SK-N-SH (cell line): ENCODE data around the gene SV2A. TPM values are rescaled to one million over a fixed set of nuclear protein-coding genes. Genes with fewer than 3 reads are reported as not detected.

Source experiments
- CTCF ChIA-PET: fragments of 300-600, 350-600 bp; formaldehyde crosslinking; extraction: SDS; loops from one replicate; lab custom pipeline; 2021; lab: Yijun Ruan, JAX
- POLR2A ChIA-PET: fragments of 350-600 bp; sonication (Branson Sonifier 250); formaldehyde crosslinking; extraction: SDS; loops from one replicate; lab custom pipeline; 2020; ENCODE audit warnings: antibody characterized with exemption, inconsistent platforms; lab: Yijun Ruan, JAX
- DNase-seq: peaks from one replicate; pipeline ENCODE4 v3.0.0; 2012
- H2AFZ ChIP-seq: fragments of 200-600 bp; sonication (generic); 2 replicates; pipeline ENCODE4 v1.8.1; 2016; ENCODE audit warnings: antibody characterized with exemption, mild to moderate bottlenecking, low read depth
- H3F3A ChIP-seq: fragments of 200-600 bp; sonication (generic); replicated peaks from 2 replicates; pipeline ENCODE3; 2016; ENCODE audit warnings: antibody characterized with exemption, mild to moderate bottlenecking; ENCODE audit not compliant: insufficient read depth
- H3K27ac ChIP-seq, 2 experiments: fragments of 200-500 bp in 1 of 2; fragments of 200-600 bp in 1 of 2; sonication (Bioruptor generic) in 1 of 2; sonication (generic), shearing (Covaris generic) in 1 of 2; 2 replicates each; pipeline versions ENCODE4 v1.5.1 to v1.6.1; 2014 to 2016; ENCODE audit warnings: low read depth in 2 of 2, inconsistent platforms in 1 of 2, low read length in 1 of 2, mild to moderate bottlenecking in 1 of 2, mixed read lengths in 1 of 2
- H3K27me3 ChIP-seq: fragments of 200-600 bp; sonication (generic), shearing (Covaris generic); 2 replicates; pipeline ENCODE4 v1.6.1; 2016; ENCODE audit warnings: mixed run types; ENCODE audit not compliant: insufficient read depth
- H3K36me3 ChIP-seq, 2 experiments: fragments of 200-500 bp in 1 of 2; fragments of 200-600 bp in 1 of 2; sonication (Bioruptor generic) in 1 of 2; sonication (generic) in 1 of 2; replicated peaks in 1 of 2; 2 replicates each; pipeline versions ENCODE3 to v1.5.1; 2014 to 2016; ENCODE audit warnings: low read length in 1 of 2, mild to moderate bottlenecking in 1 of 2; ENCODE audit not compliant: insufficient read depth in 2 of 2, control insufficient read depth in 1 of 2
- H3K4me1 ChIP-seq, 2 experiments: fragments of 200-500 bp in 1 of 2; fragments of 200-600 bp in 1 of 2; sonication (Bioruptor generic) in 1 of 2; sonication (generic), shearing (Covaris generic) in 1 of 2; 2 replicates each; pipeline versions ENCODE4 v1.5.1 to v1.6.1; 2014 to 2016; ENCODE audit warnings: low read depth in 1 of 2, low read length in 1 of 2, mixed run types in 1 of 2; ENCODE audit not compliant: insufficient read depth in 2 of 2, control insufficient read depth in 1 of 2
- H3K4me2 ChIP-seq: fragments of 200-600 bp; sonication (generic), shearing (Covaris generic); 2 replicates; pipeline ENCODE4 v1.6.1; 2017; ENCODE audit warnings: mixed run types
- H3K4me3 ChIP-seq, 2 experiments: fragments of 200-500 bp in 1 of 2; fragments of 200-600 bp in 1 of 2; sonication (Bioruptor generic) in 1 of 2; sonication (generic), shearing (Covaris generic) in 1 of 2; 2 replicates each; pipeline versions ENCODE4 v1.5.1 to v1.8.1; 2014 to 2016; ENCODE audit warnings: low read depth in 2 of 2, inconsistent platforms in 1 of 2, low read length in 1 of 2, mild to moderate bottlenecking in 1 of 2, mixed read lengths in 1 of 2, moderate library complexity in 1 of 2
- H3K79me2 ChIP-seq: fragments of 200-600 bp; sonication (generic); 2 replicates; pipeline ENCODE4 v1.8.1; 2017; ENCODE audit warnings: mild to moderate bottlenecking; ENCODE audit not compliant: insufficient read depth
- H3K9ac ChIP-seq: fragments of 200-600 bp; sonication (generic); 2 replicates; pipeline ENCODE4 v1.6.1; 2017; ENCODE audit warnings: mixed run types
- H3K9me2 ChIP-seq: fragments of 200-600 bp; sonication (generic); 2 replicates; pipeline ENCODE4 v1.6.1; 2017; ENCODE audit warnings: mixed run types
- H3K9me3 ChIP-seq: fragments of 200-600 bp; sonication (generic); 2 replicates; pipeline ENCODE4 v1.6.1; 2017; ENCODE audit warnings: mixed run types, mild to moderate bottlenecking, moderate library complexity
- H4K20me1 ChIP-seq: fragments of 200-600 bp; sonication (generic); 2 replicates; pipeline ENCODE4 v1.6.1; 2017; ENCODE audit warnings: mild to moderate bottlenecking, mixed run types; ENCODE audit not compliant: insufficient read depth
- CHD2 ChIP-seq: fragments of 150-350 bp; IDR thresholded peaks from 2 replicates; pipeline ENCODE4 v1.6.1; 2018; ENCODE audit warnings: low read length; ENCODE audit not compliant: partially characterized antibody
- ELF1 ChIP-seq: IDR thresholded peaks from 2 replicates; pipeline ENCODE4 v1.4.0; 2012
- EP300 ChIP-seq, 2 experiments: IDR thresholded peaks; 2 replicates each; pipeline versions ENCODE4 v1.4.0 to v1.6.1; 2012; ENCODE audit warnings: borderline replicate concordance in 1 of 2, low read depth in 1 of 2, low read length in 1 of 2
- EZH2phosphoT487 ChIP-seq: fragments of 200-600 bp; sonication (generic); IDR thresholded peaks from 2 replicates; pipeline ENCODE4 v1.6.1; 2017; ENCODE audit warnings: low read depth, mixed run types, mild to moderate bottlenecking, antibody characterized with exemption, moderate library complexity, borderline replicate concordance
- FOSL2 ChIP-seq: IDR thresholded peaks from 2 replicates; pipeline ENCODE4 v1.4.0; 2012; ENCODE audit warnings: low read depth, mild to moderate bottlenecking, moderate library complexity, borderline replicate concordance
- GABPA ChIP-seq: IDR thresholded peaks from 2 replicates; pipeline ENCODE4 v1.4.0; 2012; ENCODE audit warnings: low read depth, mild to moderate bottlenecking
- JUND ChIP-seq: IDR thresholded peaks from 2 replicates; pipeline ENCODE4 v1.4.0; 2012
- MEF2A ChIP-seq: IDR thresholded peaks from 2 replicates; pipeline ENCODE4 v1.4.0; 2012; ENCODE audit warnings: low read depth, borderline replicate concordance
- MXI1 ChIP-seq: IDR thresholded peaks from 2 replicates; pipeline ENCODE4 v1.6.1; 2012; ENCODE audit warnings: mild to moderate bottlenecking, low read depth, low read length, improper control_type of control experiment
- NRF1 ChIP-seq: IDR thresholded peaks from 2 replicates; pipeline ENCODE4 v1.6.1; 2012; ENCODE audit warnings: low read depth, mild to moderate bottlenecking, low read length
- POLR2AphosphoS5 ChIP-seq: IDR thresholded peaks from 2 replicates; pipeline ENCODE4 v1.6.1; 2012; ENCODE audit warnings: low read depth, low read length
- RCOR1 ChIP-seq: fragments of 150-350 bp; IDR thresholded peaks from 2 replicates; pipeline ENCODE4 v1.6.1; 2017; ENCODE audit warnings: antibody characterized with exemption, low read length
- RXRA ChIP-seq: IDR thresholded peaks from 2 replicates; pipeline ENCODE4 v1.4.0; 2012; ENCODE audit warnings: low read depth, mild to moderate bottlenecking, borderline replicate concordance
- SIN3A ChIP-seq: IDR thresholded peaks from 2 replicates; pipeline ENCODE4 v1.6.1; 2012; ENCODE audit warnings: low read depth, mild to moderate bottlenecking, low read length, moderate library complexity, borderline replicate concordance
- SMC3 ChIP-seq: IDR thresholded peaks from 2 replicates; pipeline ENCODE4 v1.6.1; 2012; ENCODE audit warnings: low read depth, low read length, improper control_type of control experiment
- TAF1 ChIP-seq: IDR thresholded peaks from 2 replicates; pipeline ENCODE4 v1.6.1; 2012; ENCODE audit warnings: low read depth, mild to moderate bottlenecking, low read length, moderate library complexity, borderline replicate concordance
- USF2 ChIP-seq: fragments of 150-350 bp; IDR thresholded peaks from 2 replicates; pipeline ENCODE4 v1.6.1; 2017; ENCODE audit warnings: antibody characterized with exemption, low read length, low read depth, borderline replicate concordance
- YY1 ChIP-seq: IDR thresholded peaks from 2 replicates; pipeline ENCODE4 v1.4.0; 2012; ENCODE audit warnings: low read depth, mild to moderate bottlenecking
- WGBS: methylation state at CpG from one replicate; pipeline ENCODE4 v1.1.6; 2017; ENCODE audit warnings: low lambda C conversion rate; 5-methylcytosine and 5-hydroxymethylcytosine counted together
- polyA plus RNA-seq, 3 experiments: library from polyadenylated mRNA; depleted of rRNA; stranded (reverse); fragments of >200 nt; gene quantifications; 2 replicates each; pipeline ENCODE4 v1.2.3, GENCODE V29; 2012
- TF ChIP-seq, protein P1 (sequence below): IDR thresholded peaks from 2 replicates; pipeline ENCODE4 v1.4.0; 2012; ENCODE audit warnings: low read depth, borderline replicate concordance
- TF ChIP-seq, protein P2 (sequence below): IDR thresholded peaks from 2 replicates; pipeline ENCODE4; 2012
- TF ChIP-seq, protein P3 (sequence below): IDR thresholded peaks from 2 replicates; pipeline ENCODE4 v1.4.0; 2012; ENCODE audit warnings: low read depth
- TF ChIP-seq, protein P4 (sequence below): IDR thresholded peaks from 2 replicates; pipeline ENCODE4 v1.4.0; 2012; ENCODE audit warnings: low read depth, borderline replicate concordance

The SV2A gene
- polyA plus RNA-seq, 1 of the 3 experiments (the other 2 are of a cell fraction) = 22.7 TPM

DNA sequence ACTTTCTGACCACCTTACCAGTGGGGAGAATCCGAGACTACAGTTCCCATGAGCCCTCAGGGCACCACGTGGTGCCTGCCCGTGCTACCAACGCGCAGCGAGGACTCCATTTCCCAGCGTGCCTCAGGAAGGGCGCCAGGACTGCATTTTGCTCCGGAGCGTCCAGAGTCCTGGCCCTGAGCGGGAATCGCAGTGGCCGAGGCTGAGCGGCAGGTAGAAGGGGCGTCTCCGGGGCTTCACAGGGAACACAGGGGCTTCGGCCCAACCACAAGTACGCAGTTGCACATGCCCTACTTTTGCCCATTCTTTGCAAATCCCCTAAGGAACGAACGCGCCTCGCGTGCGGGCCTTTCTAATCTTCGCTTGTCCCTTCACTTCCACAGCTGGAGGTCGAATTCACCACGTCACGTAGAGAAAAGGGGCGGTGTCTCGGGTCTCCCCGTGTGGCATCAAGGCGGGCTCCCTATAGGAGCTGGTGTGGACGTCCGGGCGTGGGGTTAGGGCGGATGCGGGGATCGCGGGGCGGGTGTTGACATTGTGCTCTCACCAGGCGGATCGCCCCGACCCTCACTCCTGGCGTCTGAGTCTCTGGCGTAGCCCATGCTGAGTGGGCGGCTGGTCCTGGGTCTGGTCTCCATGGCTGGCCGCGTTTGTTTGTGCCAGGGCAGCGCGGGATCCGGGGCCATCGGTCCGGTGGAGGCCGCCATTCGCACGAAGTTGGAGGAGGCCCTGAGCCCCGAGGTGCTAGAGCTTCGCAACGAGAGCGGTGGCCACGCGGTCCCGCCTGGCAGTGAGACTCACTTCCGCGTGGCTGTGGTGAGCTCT, 18.0 kb downstream of the SV2A start, which contains the start of gene BOLA1:
Gene BOLA1, plus strand, starts transcription at position 109 of the 825 bp plus-strand sequence. Its CDS starts 492 bp downstream, at position 601.
- H3K9me2 ChIP-seq = no peaks in the 10 kb centered on the region
- CTCF ChIA-PET = interaction anchor here (1.1 to 1.4 kb wide), 3 partner anchors 11 to 288 kb away, joined by 3 to 8 read pairs (median 6); no protein-coding TSS in a partner anchor
- H3K36me3 ChIP-seq = no peaks in the 10 kb centered on the region
- POLR2A ChIA-PET = interaction anchor here (0.9 to 2.5 kb wide), 5 partner anchors 11 to 168 kb away, joined by 3 to 34 read pairs (median 3); partner anchors contain the start of gene VPS45
- H3K4me3 ChIP-seq = peak within 1 kb of the TSS; percentile 57 to 68
- DNase-seq = peak; percentile 91
- H3K9ac ChIP-seq = peak within 1 kb of the TSS; percentile 68; the same call in 1 of the 2 replicates
- no peaks in the 10 kb centered on the region for H4K20me1 ChIP-seq
- H2AFZ ChIP-seq = peak within 1 kb of the TSS; percentile 86
- H3K9me3 ChIP-seq = no peaks in the 10 kb centered on the region
- peak within 1 kb of the TSS; percentile 81 for H3K4me2 ChIP-seq
- H3K79me2 ChIP-seq = no peaks in the 10 kb centered on the region
- no peaks in the 10 kb centered on the region for H3K27me3 ChIP-seq
- H3K4me1 ChIP-seq = peaks cover 0 to 16% of the 10 kb centered on the region in 2 experiments; a peak in 1 of 4 replicates
- peak within 1 kb of the TSS; percentile 67 to 94 for H3K27ac ChIP-seq
- peaks cover 6% of the 10 kb centered on the region for H3F3A ChIP-seq
- 2% methylated on average over 32 of the region's 65 CpGs for WGBS
- peak; percentile 71; the same call in 1 of the 2 replicates for TF ChIP-seq YY1
- peak; percentile 15; the same call in 1 of the 2 replicates for TF ChIP-seq RCOR1
- TF ChIP-seq, protein P1, sequence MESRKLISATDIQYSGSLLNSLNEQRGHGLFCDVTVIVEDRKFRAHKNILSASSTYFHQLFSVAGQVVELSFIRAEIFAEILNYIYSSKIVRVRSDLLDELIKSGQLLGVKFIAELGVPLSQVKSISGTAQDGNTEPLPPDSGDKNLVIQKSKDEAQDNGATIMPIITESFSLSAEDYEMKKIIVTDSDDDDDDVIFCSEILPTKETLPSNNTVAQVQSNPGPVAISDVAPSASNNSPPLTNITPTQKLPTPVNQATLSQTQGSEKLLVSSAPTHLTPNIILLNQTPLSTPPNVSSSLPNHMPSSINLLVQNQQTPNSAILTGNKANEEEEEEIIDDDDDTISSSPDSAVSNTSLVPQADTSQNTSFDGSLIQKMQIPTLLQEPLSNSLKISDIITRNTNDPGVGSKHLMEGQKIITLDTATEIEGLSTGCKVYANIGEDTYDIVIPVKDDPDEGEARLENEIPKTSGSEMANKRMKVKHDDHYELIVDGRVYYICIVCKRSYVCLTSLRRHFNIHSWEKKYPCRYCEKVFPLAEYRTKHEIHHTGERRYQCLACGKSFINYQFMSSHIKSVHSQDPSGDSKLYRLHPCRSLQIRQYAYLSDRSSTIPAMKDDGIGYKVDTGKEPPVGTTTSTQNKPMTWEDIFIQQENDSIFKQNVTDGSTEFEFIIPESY = peak; percentile 68; the same call in 1 of the 2 replicates
- TF ChIP-seq FOSL2 = no peak
- peak; percentile 52 for TF ChIP-seq ELF1
- TF ChIP-seq, protein P2, sequence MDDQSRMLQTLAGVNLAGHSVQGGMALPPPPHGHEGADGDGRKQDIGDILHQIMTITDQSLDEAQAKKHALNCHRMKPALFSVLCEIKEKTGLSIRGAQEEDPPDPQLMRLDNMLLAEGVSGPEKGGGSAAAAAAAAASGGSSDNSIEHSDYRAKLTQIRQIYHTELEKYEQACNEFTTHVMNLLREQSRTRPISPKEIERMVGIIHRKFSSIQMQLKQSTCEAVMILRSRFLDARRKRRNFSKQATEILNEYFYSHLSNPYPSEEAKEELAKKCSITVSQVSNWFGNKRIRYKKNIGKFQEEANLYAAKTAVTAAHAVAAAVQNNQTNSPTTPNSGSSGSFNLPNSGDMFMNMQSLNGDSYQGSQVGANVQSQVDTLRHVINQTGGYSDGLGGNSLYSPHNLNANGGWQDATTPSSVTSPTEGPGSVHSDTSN = no peak
- peak; percentile 70 for TF ChIP-seq POLR2AphosphoS5
- TF ChIP-seq USF2 = peak; percentile 93
- peak; percentile 70 for TF ChIP-seq GABPA
- peak; percentile 15; the same call in 1 of the 2 replicates for TF ChIP-seq SIN3A
- TF ChIP-seq, protein P3, sequence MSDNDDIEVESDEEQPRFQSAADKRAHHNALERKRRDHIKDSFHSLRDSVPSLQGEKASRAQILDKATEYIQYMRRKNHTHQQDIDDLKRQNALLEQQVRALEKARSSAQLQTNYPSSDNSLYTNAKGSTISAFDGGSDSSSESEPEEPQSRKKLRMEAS = peak; percentile 87
- TF ChIP-seq NRF1 = peak; percentile 53; the same call in 1 of the 2 replicates
- TF ChIP-seq TAF1 = 0 out of 2 replicates have a peak, but pooled peaks have one; percentile 23
- no peak for TF ChIP-seq SMC3
- TF ChIP-seq JUND = no peak
- no peak for TF ChIP-seq EP300 (IDR thresholded peaks at IDR 0.05; ENCODE audit: borderline replicate concordance in 1 of 2, low read depth in 1 of 2, low read length in 1 of 2)
- TF ChIP-seq MXI1 = peak; percentile 50
- TF ChIP-seq CHD2 = peak; percentile 88
- TF ChIP-seq EZH2phosphoT487 = no peak
- TF ChIP-seq, protein P4, sequence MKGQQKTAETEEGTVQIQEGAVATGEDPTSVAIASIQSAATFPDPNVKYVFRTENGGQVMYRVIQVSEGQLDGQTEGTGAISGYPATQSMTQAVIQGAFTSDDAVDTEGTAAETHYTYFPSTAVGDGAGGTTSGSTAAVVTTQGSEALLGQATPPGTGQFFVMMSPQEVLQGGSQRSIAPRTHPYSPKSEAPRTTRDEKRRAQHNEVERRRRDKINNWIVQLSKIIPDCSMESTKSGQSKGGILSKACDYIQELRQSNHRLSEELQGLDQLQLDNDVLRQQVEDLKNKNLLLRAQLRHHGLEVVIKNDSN = peak; percentile 99
- no peak for TF ChIP-seq RXRA
- TF ChIP-seq MEF2A = no peak
